A172 (cell line): Measurements from ENCODE around the gene DDX19B. TPM values are rescaled to one million over a fixed set of nuclear protein-coding genes. Genes with fewer than 3 reads are reported as not detected.
A peak's percentile ranks its signal among the peaks of the same experiment; 100 is the strongest.
"Not testable (repeated sequence)": the region's sequence is repeated elsewhere in the genome, so short reads cannot be mapped to it uniquely, and the experiment has no call there.

Experiments used
- DNase-seq: peaks from one replicate; pipeline ENCODE4 v3.0.0-alpha.2; 2015; ENCODE audit warnings: low spot score
- total RNA-seq: library from RNA; depleted of rRNA; stranded (reverse); fragments of >200 nt; shearing (Covaris generic); gene quantifications from 2 replicates; pipeline ENCODE4 v1.2.3, GENCODE V29; 2014; rRNA removed

DDX19B gene
- 10.3 and 16.5 TPM in 2 replicates for total RNA-seq

DNA sequence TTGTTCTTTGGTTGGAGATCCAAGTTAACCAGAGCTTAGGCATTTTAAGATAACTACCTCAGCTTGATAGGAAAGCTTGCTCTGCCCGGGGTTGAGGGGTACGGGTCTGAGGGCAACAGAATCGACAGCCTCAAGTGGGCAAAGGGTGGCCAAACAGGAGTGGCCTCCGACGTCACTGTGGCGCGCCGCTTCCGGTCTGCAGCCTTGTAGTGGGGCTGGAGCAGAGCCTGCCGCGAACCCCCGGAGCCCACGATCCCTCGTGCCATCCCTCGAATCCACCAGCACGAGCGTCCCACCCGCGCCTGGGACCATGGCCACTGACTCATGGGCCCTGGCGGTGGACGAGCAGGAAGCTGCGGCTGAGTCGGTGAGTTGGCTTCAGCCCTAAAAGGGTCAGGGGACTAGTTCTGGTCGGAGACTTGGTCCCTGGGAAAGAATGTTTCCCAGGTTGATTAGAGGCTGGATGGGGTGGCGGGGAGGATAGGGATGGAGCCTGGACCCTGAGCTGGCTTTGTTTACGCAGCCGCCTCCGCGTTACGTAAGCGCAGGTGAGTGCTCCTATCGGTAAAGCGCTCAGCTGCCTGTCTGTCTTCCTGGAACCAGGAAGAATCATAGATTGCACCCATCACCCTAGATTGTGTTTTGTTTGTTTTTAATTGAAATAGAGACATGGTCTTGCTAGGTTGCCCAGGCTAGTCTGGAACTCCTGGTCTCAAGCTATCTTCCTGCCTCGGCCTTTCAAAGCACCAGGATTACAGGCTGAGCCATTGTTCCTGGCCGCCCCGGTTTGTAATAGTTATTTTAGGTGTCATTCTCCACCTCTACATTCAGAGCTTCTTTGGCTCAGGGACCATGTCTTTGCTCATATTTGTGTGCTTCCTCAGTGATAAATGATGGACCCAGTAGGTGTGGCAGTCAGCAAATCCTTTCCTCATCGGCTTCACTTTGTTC is at the start of gene DDX19B:
DDX19B (plus strand) TSS at position 199 of the 951 bp plus-strand sequence; CDS start at position 311, 112 bp downstream.
- DNase-seq, result peak; percentile 45

DNA sequence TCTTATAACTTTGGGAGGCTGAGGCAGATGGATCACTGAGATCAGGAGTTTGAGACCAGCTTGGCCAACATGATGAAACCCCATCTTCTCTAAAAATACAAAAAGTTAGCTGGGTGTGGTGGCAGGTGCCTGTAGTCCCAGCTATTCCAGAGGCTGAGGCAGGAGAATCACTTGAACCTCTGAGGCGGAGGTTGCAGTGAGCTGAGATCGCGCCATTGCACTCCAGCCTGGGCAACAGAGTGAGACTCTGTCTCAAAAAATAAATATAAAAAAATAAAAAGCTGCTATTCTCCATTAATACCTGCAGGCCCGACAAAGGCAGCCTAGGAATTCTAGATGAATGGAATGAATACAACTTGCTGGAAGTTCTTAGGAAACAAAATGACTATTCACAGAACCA is 49.3 kb upstream of the DDX19B start:
- DNase-seq, result not testable (repeated sequence)

DNA sequence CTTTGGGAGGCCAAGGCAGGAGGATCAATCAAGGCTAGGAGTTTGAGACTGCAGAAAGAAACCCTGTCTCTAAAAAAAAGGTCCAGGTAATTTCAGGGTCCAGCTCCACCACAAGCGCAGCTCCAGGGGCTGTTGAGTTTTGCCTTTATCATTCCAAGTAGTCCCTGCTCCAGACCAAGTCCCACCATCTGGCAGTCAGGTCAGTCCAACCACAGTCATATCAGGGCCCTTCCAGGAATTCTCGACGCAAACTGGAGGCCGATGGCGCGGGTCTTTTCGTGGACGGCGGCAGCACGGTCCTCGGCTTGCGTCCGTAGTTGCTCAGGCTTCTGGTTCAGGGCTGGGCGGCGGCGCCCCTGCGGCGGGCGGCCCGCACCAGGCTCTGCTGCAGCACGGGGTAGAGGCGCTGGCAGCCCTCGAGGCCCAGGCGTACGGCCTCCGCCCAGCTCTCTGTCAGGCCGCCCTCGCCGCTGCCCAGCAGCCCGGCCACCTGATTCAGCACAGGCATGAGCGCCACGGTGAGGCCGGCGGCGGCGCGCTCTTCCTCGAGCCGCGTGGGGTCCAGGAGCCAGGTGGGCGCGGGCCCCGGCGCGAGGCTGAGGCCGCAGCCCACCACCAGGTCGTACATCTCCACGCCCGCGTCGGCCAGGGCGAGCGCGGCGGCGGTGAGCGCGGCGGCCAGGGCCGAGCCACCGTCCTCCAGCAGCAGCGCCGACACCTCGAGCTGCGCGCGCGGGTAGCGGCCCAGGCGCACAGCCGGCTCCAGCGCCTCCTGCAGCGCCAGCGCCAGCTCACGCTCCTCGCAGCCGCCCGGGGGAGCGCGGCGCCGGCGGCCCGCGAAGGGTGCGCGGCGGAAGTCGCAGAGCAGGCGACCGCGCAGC is 48.0 kb upstream of the DDX19B start:
- DNase-seq, result no peak

DNA sequence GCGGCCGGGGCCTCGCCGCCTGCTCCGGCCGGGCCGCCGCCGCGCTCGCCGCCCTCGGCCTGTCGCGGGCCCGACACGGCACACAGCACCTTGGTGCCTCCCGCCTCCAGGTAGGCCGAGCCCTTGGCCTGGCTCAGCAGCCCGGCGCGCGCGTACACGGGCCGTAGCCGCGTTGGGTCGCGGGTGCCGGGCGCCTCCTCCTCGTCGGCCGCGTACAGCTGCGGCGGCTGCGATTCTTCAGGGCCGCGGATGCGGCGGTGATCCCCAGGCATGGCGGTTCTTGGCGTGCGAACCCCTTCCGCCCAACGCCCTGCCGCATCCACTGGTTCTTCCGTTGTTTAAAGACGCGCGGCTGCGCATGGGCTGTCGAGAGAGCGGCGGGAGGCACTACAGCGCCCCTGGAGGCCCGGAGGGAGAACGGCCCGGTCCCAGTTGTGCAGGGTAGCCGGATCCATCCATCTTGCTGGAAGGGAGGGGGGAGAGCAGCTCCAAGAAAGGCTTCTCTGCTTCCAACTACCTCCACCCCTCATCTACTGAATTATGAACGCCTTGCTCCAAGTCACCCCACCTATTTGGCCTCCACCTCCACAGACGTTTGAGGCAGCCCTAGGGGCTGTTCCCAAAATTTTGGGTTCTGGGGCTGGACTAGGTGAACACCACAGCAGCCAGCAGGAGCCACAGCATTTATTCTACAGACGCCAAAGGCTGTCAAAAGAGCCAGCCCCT is 47.2 kb upstream of the DDX19B start, which contains the start of gene EXOSC6:
EXOSC6 (minus strand) TSS at position 312 of the 726 bp plus-strand sequence; CDS start at position 272, 40 bp downstream.
- peak; percentile 90 for DNase-seq

DNA sequence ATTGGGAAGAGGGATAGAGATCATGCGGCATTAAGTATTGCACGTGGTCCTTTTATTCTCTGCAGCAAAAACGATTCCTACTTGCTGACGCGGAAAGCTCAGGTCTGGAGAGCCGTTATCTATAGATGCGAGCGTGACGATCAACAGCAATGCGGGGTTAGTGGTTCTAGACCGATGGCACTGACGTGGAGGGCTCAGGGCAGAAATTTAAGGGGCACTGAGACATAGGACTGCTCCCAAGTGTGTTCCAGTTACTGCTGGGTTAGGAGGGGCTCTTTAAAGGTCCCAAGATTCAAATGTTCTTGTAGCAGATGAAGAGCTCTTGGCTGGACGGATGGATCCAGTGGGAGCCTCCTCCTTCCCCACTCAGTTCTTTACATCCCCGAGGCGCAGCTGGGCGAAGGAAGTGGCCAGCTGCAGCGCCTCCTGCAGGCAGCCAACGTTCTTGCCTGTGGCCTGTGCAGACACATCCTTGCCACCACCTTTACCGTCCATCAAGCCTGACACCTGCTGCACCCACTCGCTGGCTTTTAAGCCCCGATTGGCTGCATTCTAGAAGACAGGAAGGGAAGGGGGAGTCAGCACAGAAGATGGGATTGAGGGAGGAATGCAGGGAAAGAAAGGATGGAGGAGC is 46.5 kb upstream of the DDX19B start:
- DNase-seq, result no peak

DNA sequence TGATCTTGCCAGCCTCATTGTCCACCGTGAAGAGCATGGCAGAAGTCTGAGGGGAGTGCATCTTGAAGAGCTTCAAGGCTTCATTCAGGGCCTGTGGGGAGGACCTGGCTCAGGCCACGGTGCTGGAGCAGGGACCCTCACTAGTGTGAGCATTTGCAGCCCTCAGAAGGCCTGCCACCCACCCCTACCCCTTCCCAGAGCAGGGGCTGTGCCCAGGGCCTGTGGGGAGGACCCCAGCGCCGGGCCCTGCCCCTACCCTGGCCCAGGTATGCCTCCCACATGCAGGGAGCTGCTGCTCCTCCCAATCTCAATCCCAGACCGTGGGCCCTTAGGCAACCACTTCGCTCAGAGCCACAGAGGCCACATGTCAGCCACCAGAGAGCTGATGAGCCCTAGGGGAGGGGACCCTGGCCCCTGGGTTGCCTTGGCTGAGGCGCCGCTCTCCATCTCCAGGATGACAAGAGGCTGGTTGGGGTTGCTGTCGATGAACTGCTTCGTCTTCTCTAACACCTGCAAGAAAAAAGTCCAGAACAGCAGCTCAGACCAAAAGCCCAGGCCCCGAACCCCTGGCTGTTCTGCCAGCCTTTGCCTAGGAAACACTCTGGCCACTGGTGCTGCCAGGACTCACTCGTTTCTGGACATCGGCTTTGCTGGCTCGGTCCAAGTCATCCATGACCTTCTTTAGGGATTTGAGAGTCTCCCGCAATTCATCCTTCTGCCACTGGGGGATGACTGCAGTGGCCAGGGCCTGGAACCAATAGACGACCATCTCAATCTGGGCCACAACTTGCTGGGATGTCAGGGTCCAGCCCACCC is 45.5 kb upstream of the DDX19B start:
- DNase-seq, result peak; percentile 36

DNA sequence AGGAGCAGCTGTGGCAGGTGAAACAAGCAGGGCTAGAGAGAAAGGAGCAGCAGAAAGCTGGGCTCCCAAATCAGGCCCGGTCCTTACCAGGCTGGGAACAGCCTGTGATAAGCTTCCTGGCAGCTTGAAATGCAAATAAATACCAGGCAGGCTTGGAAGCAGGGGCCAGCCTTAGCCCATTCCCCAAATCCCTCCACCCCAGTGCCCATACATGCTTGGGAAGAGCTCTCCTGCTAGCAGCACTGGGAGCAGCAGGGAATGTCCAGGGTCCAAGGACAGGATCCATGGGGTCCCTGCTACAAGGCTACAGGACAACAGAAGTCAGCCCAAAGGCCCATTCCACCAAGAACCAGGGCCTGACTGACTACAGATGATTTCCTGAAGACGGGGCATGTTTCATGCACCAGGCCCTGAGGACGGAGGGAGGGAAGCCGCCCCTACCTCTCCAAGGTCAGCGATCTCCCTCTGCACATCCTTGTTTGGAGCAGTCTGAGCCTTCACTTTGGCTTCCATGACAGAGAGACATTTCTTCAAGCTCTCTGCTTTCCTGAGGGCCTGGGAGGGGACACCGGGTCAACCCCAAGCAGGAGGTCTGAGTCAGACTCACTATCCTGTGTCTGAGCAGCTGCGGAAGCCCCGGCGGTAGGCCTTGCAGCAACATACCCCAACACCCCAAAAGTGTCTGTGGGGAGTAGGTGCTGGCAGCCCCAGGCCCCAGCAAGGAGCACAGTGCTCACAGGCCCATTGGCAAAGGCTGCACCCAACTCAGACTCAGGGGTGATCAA is 44.6 kb upstream of the DDX19B start:
- DNase-seq, result no peak

DNA sequence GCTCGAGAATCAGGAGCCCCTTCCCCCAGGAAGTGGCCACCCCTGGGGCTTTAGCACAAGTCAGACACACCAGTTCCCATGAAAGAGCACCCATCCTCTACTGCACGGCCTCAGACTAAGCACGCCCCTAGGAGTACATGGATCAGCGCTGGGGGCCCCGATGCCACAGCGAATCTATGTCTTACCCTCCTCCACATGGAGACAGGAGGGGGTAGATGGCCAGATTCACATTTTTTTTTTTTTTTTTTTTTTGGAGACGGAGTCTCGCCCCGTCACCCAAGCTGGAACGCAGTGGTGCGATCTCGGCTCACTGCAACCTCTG is 44.1 kb upstream of the DDX19B start:
- DNase-seq, result no peak

DNA sequence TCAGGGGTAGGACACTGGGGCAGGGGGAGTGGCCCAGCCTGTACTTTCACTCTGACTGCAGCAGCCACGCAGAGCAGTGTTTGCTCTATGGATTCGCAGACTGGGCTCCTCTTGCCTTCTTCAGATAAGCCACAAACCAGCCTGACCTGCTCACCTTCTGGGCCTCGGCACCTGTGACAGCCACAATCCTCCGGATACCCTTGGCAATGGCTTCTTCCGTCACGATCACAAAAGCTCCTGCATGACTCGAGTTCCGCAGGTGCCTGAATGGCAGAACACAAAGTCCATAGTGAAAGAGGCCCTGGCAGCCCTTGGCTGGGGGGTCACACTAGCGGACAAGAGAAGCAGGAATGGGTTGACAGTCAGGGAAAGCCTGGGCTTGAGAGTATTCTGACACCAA is 43.4 kb upstream of the DDX19B start:
- DNase-seq, result no peak

DNA sequence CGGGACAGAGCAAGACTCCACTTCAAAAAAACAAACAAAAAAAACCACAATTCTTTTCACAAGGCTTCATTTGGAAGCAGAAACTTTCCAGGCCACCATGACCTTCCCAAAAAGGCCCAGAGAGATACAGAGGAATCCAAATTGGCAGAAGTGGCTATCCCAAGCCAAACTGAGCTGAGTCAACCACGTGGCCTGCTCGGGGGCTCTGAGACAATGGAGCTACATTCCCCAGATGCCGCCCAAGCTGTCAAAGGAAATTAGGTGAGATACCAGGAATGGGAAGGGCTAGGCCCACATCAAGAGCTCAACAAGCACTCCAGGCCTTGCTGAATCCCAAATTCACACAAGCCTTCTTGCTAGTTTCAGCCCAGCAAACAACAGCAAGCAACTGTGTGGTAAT is 41.6 kb upstream of the DDX19B start:
- no peak for DNase-seq

DNA sequence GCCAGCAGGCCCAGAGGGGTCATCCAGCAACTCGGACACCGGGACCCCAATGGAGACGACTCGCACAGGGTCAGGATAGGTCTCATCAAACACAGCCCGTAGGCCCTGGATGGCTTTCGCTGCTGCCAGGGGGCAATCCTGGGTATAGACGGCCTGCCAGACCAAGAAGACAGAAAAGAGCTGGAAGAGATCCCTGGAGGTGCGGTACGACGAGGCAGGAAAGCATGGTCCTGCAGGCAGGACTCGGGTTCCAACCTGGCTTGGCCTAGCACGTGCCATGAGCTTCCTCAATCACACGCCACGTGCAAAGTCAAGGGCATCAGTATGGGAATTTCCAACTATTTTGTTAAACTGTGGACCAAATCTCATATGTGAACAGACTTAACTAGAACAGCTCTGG is 40.9 kb upstream of the DDX19B start:
- no peak for DNase-seq

DNA sequence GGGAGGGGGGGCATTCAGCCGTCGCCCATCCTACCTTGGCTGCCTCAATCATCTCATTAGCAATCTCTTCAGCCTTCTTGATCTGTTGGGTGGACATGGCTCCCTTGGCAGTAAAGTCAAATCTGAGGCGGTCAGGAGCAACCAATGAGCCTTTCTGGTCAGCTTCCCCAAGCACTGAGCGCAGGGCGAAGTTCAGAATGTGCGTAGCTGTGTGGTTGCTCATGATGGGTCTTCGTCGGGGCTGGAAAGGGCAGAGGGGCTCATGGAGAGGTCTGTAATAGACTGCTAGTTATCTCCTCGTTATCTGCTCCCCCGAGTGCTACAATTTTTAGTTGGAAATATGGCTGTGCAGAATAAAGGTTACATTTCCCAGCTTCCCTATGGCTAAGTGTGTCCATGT is 40.0 kb upstream of the DDX19B start:
- no peak for DNase-seq

DNA sequence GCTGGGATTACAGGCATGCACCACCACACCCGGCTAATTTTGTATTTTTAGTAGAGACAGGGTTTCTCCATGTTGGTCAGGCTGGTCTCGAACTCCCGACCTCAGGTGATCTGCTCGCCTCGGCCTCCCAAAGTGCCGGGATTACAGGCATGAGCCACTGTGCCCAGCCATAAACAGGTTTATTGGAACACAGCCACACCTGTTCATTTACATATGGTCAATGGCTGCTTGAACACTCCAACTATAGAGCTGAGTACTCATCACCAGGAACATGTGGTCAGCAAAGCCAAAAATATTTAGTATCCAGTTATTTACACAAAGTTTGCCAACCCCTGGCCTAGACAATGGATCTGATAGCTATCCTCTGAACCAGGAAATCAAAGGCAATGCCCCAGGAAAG is 39.1 kb upstream of the DDX19B start:
- DNase-seq, result not testable (repeated sequence)

DNA sequence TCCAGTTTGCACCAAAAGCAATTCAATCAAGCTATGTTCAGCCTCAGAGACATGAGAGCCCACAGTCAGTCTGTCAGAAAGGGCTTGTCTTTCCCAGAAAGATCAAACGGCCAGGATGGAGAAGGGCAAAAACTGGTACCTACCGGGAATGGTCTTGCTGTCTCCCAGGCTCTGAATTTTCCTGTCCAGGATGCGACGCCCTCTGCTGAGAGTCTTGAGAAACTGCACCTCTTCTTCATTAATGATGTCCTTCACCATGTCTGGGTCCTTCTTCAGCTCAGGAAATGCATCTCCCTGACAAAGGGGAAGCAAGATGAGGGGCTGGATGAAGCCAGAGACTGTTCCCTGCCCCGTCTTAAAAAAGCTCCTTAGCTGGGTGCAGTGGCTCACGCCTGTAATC is 31.5 kb upstream of the DDX19B start:
- peak; percentile 53 for DNase-seq

DNA sequence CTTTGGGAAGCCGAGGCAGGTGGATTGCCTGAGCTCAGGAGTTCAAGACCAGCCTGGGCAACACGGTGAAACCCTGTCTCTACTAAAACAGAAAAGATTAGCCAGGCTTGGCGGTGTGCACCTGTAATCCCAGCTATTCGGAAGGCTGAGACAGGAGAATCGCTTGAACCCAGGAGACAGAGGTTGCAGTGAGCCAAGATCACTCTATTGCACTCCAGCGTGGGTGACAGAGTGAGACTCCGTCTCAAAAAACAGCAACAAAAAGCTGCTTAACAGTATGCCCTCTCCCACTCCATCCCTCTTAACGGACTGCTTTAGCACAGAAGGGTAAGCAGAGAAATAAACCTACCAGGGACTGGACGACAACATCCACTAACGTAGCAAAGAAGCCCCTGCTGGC is 31.1 kb upstream of the DDX19B start:
- not testable (repeated sequence) for DNase-seq

DNA sequence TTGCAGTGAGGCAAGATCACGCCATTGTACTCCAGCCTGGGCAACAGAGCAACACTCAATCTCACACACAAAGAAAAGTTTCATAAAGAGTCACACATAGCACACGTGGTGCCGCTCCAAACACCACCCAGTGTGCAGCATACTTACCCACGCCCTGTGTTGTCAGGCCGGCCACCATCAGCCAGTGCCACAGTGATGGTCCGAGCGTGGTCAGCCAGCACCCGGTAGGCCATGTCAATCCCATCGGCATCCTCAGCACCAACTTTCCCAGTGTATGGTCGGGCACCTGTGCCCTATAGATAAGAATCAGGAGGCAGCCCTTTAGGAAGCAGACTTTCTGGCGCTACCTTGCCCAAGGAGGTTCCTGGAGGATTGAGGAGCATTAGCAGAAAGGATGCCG is 29.5 kb upstream of the DDX19B start:
- no peak for DNase-seq

DNA sequence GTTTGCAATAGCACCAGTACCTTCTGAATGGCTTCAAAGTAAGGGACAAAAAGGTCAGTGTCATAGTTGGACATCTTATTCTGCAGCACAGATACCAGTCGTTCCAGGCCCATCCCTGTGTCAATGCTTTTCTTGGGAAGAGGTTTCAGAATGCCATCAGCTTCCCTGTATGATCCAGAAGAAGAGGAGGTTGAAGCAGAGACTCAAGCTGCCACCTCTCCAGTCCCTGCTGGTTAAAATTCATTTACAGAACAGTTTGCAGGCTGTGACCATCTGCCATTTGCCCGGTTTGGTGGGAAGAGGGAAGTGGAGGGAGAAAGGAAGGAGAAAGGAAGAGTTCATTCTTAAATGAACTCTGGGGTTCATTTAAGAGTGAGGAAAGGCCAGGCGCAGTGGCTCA is 28.8 kb upstream of the DDX19B start:
- no peak for DNase-seq

DNA sequence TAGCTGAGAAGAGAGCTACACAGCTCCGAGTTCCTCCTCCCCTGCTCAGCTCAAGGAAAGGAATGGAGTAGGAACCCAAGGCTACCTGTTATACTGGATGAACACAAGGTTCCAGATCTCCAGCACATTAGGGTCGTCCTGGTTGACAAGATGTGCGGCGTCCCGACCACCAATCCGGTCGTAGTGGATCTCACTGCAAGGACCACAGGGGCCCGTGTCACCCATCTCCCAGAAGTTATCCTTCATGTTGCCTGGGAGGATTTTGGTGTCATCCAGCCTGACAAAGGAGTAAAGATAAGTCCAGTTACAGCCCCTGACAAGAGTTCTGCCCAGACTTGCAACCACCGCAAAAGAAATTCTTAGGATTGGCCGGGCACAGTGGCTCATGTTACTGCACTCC is 27.3 kb upstream of the DDX19B start:
- no peak for DNase-seq

DNA sequence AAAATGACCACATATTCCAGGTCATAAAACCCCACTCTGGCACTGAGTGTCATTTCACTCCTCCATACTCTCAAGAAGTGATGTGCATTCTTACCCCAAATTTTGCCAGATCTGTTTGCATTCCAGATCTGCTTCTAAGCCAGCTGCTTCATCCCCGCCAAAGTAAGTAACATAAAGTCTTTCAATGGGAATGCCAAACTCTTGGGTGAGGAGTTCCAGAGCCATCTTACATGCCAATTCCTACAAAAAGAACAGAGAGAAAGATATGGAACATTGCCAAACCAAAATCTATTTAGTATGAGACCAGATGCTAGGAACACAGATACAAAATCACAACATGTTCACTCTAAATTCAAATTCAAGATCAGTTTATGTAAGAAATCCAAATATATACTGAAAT is 22.6 kb upstream of the DDX19B start:
- DNase-seq, result no peak
